ENCODE data around the gene CDKN2A. TPM values are rescaled to one million over a fixed set of nuclear protein-coding genes. Genes with fewer than 3 reads are reported as not detected.

The CDKN2A gene
- total and polyA plus RNA-seq, 3 donors from 2014 or later: 12.9 to 67.5 (median 20.4) TPM

DNA sequence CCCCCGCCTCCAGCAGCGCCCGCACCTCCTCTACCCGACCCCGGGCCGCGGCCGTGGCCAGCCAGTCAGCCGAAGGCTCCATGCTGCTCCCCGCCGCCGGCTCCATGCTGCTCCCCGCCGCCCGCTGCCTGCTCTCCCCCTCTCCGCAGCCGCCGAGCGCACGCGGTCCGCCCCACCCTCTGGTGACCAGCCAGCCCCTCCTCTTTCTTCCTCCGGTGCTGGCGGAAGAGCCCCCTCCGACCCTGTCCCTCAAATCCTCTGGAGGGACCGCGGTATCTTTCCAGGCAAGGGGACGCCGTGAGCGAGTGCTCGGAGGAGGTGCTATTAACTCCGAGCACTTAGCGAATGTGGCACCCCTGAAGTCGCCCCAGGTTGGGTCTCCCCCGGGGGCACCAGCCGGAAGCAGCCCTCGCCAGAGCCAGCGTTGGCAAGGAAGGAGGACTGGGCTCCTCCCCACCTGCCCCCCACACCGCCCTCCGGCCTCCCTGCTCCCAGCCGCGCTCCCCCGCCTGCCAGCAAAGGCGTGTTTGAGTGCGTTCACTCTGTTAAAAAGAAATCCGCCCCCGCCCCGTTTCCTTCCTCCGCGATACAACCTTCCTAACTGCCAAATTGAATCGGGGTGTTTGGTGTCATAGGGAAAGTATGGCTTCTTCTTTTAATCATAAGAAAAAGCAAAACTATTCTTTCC lies 19.3 kb downstream of the CDKN2A start:
- no peak overlapping the region for H3K27ac ChIP-seq
- H3K36me3 ChIP-seq (ENCODE audit: low read depth, missing control alignments): no peaks in the 10 kb centered on the region
- intact Hi-C loops (cut with DNase I; ENCODE audit: low total_unique reads): no loop called here
- TF ChIP-seq CTCF (IDR thresholded peaks at IDR 0.05) (no peak), POLR2A (IDR thresholded peaks at IDR 0.05) (no peak)
- no peak for DNase-seq
- no peaks in the 10 kb centered on the region for H3K9me3 ChIP-seq
- peaks cover 10% of the 10 kb centered on the region for H3K27me3 ChIP-seq
- H3K4me1 ChIP-seq: peaks cover 13% of the 10 kb centered on the region
- WGBS, 2 donors: 1% methylated on average over 27 to 47 of the region's 51 CpGs
- peak overlapping the region; percentile 37 to 51 for H3K4me3 ChIP-seq

DNA sequence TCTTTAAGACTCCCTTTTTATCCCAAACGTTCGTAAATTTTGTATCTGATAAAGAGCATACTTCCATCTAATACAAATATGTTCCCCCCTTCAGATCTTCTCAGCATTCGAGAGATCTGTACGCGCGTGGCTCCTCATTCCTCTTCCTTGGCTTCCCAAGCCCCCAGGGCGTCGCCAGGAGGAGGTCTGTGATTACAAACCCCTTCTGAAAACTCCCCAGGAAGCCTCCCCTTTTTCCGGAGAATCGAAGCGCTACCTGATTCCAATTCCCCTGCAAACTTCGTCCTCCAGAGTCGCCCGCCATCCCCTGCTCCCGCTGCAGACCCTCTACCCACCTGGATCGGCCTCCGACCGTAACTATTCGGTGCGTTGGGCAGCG lies 19.9 kb downstream of the CDKN2A start:
- WGBS, 2 donors: 2 to 8% methylated on average over 21 of the region's 21 CpGs
- TF ChIP-seq CTCF (IDR thresholded peaks at IDR 0.05): no peak
- no peak for TF ChIP-seq POLR2A (IDR thresholded peaks at IDR 0.05)
- Histone ChIP-seq H3K9me3 (no peaks in the 10 kb centered on the region), H3K36me3 (ENCODE audit: low read depth, missing control alignments) (no peaks in the 10 kb centered on the region), H3K4me1 (peaks cover 13% of the 10 kb centered on the region), H3K27me3 (peaks cover 10% of the 10 kb centered on the region), H3K27ac (no peak overlapping the region), H3K4me3 (peak overlapping the region; percentile 37 to 51)
- intact Hi-C loops (cut with DNase I; ENCODE audit: low total_unique reads): no loop called here
- DNase-seq: no peak

DNA sequence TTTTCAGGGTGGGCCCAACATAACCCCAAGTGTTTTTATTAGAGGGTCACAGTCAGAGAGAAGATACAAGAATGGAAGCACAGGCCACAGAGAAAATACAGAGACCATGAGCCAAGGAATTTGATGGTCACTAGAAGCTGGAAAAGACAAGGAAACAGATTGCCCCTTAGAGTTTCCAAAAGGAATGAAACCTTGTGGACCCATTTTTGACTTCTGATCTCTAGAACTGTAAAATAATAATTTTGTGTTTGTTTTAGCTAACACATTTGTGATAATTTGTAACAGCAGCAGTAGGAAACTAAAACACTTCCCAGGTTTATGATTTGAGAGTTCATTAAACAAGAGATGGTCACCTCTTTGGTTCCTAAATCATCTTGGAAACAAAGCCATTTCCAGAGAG lies 21.8 kb downstream of the CDKN2A start:
- intact Hi-C loops (cut with DNase I; ENCODE audit: low total_unique reads): no loop called here
- no peaks in the 10 kb centered on the region for H3K9me3 ChIP-seq
- DNase-seq: no peak
- no peak overlapping the region for H3K27ac ChIP-seq
- H3K36me3 ChIP-seq (ENCODE audit: low read depth, missing control alignments): no peaks in the 10 kb centered on the region
- no peak overlapping the region for H3K4me3 ChIP-seq
- H3K4me1 ChIP-seq: peaks cover 13% of the 10 kb centered on the region
- H3K27me3 ChIP-seq: peaks cover 10% of the 10 kb centered on the region
- no peak for TF ChIP-seq POLR2A (IDR thresholded peaks at IDR 0.05)
- TF ChIP-seq CTCF (IDR thresholded peaks at IDR 0.05): no peak

DNA sequence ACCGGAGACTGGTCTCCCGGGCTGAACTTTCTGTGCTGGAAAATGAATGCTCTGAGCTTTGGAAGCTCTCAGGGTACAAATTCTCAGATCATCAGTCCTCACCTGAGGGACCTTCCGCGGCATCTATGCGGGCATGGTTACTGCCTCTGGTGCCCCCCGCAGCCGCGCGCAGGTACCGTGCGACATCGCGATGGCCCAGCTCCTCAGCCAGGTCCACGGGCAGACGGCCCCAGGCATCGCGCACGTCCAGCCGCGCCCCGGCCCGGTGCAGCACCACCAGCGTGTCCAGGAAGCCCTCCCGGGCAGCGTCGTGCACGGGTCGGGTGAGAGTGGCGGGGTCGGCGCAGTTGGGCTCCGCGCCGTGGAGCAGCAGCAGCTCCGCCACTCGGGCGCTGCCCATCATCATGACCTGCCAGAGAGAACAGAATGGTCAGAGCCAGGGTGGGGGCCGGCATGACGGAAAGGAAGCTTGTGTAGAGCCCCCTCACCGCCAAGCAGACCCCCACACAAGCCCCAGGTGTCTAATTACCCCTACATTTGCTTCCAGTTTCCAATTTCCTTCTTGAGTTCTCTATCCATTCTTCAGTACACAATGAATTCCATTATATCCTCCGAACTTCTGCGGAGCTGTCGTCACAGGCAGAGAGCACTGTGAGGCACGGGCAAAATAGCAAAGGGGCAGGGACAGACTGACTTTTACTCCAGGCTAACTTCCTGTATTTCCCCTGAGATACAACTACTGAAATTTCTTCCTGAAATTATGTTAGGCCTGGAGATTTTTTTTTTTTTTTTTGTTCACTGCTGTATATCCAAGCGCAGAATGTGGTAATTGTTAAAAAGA lies 23.2 kb downstream of the CDKN2A start:
- Histone ChIP-seq H3K27ac (no peak overlapping the region), H3K27me3 (peaks cover 4% of the 10 kb centered on the region), H3K4me3 (no peak overlapping the region), H3K9me3 (no peaks in the 10 kb centered on the region), H3K4me1 (peaks cover 13% of the 10 kb centered on the region), H3K36me3 (ENCODE audit: low read depth, missing control alignments) (no peaks in the 10 kb centered on the region)
- no peak for DNase-seq
- TF ChIP-seq POLR2A (IDR thresholded peaks at IDR 0.05) (no peak), CTCF (IDR thresholded peaks at IDR 0.05) (no peak)
- 10 to 11% methylated on average over 9 to 44 of the region's 45 CpGs for WGBS, 2 donors
- intact Hi-C loops (cut with DNase I; ENCODE audit: low total_unique reads): no loop called here
